ENCODE measurements around the gene HS3ST6.

Gene HS3ST6

GRCh38 chr16:1914988-1915387 lies 3.2 kb downstream of the HS3ST6 start:
- no peak overlapping the region for H3K27ac Mint-ChIP-seq
- peaks cover 58% of the 10 kb centered on the region for H3K27me3 Mint-ChIP-seq (ENCODE audit: low read depth)
- no peak overlapping the region for H3K4me3 Mint-ChIP-seq
- H3K4me1 Mint-ChIP-seq = no peaks in the 10 kb centered on the region
- no peaks in the 10 kb centered on the region for H3K9me3 Mint-ChIP-seq
- no peaks in the 10 kb centered on the region for H3K36me3 Mint-ChIP-seq (ENCODE audit: low read depth)
- TF ChIP-seq CTCF (IDR thresholded peaks at IDR 0.05; ENCODE audit: unreplicated experiment in 3 of 3) = no peak

- peaks cover 50% of the 10 kb centered on the region for H3K27me3 Mint-ChIP-seq (ENCODE audit: low read depth)
Observed at GRCh38 chr16:1914084-1914608, 4.1 kb downstream of the HS3ST6 start.

DNA sequence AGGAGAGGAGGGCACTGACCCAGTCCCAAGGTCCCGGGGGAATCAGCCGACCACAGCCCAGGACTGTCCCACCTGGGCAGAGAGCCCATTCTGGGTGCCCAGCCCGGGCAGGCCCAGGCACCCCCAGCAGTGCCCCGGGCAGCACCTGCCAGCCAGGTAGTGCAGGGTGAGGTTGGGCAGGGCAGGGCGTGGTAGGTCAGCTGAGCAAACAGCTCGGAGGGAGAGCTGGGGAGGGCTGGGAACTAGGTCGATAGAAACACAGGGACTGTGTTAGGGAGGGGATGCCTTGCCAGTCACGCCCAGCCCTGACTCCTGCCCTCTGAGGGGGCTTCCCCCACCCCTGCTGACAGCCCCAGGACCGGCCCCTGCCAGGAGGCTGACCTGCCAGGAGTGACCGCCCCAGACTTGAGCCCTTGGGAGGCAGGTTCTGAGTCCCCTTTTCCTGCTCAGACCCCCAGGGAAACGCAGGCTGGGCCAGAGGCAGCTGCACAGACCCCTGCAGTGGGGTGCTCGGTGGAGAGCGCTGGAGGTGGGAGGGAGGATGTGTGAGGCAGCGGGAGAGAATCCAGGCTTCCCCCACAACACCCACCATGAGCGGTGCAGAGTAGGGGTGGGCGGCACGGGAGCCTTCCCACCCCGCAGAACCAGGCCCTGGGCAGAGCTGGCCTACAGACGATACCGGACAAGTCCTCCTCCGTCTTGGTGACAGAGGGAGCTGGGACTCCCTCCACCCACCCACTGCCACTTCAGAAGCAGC lies 4.7 kb downstream of the HS3ST6 start:
- no peak overlapping the region for H3K4me3 Mint-ChIP-seq
- no peak for TF ChIP-seq CTCF (IDR thresholded peaks at IDR 0.05; ENCODE audit: unreplicated experiment in 3 of 3)
- H3K27ac Mint-ChIP-seq = no peak overlapping the region
- no peaks in the 10 kb centered on the region for H3K9me3 Mint-ChIP-seq
- H3K4me1 Mint-ChIP-seq = peaks cover 4% of the 10 kb centered on the region
- peaks cover 48% of the 10 kb centered on the region for H3K27me3 Mint-ChIP-seq (ENCODE audit: low read depth)
- H3K36me3 Mint-ChIP-seq (ENCODE audit: low read depth) = no peaks in the 10 kb centered on the region

More at GRCh38 chr16:1914084-1914608, 4.1 kb downstream of the HS3ST6 start:
- Mint-ChIP-seq H3K4me3 (no peak overlapping the region), H3K36me3 (ENCODE audit: low read depth) (no peaks in the 10 kb centered on the region), H3K9me3 (no peaks in the 10 kb centered on the region), H3K27ac (no peak overlapping the region), H3K4me1 (no peaks in the 10 kb centered on the region)
- TF ChIP-seq CTCF (IDR thresholded peaks at IDR 0.05; ENCODE audit: unreplicated experiment in 3 of 3) = no peak

DNA sequence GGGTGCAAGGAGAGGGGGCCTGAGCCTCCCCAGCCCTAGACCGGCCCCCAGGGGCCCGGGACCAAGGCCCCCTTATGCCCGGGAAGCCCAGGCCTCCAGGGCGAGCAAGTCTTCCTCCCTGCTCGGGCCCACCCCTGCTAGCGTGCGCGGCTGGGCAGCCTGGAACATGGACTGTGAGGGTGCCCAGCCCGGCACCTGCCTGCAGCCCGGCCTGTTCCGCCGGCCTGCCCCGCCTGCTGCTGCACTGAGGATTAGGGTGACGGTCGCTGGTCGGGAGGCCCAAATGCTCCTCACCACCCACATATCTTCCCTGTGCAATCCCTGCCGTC lies 6.0 kb downstream of the HS3ST6 start:
- Mint-ChIP-seq H3K36me3 (ENCODE audit: low read depth) (no peaks in the 10 kb centered on the region), H3K4me3 (no peak overlapping the region), H3K4me1 (peaks cover 5% of the 10 kb centered on the region), H3K27ac (no peak overlapping the region), H3K27me3 (ENCODE audit: low read depth) (peaks cover 43% of the 10 kb centered on the region), H3K9me3 (no peaks in the 10 kb centered on the region)
- TF ChIP-seq CTCF (IDR thresholded peaks at IDR 0.05; ENCODE audit: unreplicated experiment in 3 of 3) = no peak

- Mint-ChIP-seq H3K4me1 (peaks cover 5% of the 10 kb centered on the region), H3K27ac (no peak overlapping the region), H3K4me3 (no peak overlapping the region), H3K9me3 (no peaks in the 10 kb centered on the region), H3K36me3 (ENCODE audit: low read depth) (no peaks in the 10 kb centered on the region), H3K27me3 (ENCODE audit: low read depth) (peaks cover 38% of the 10 kb centered on the region)
- no peak for TF ChIP-seq CTCF (IDR thresholded peaks at IDR 0.05; ENCODE audit: unreplicated experiment in 3 of 3)
Observed at GRCh38 chr16:1911467-1912214, 6.6 kb downstream of the HS3ST6 start.

Measured in nephron (organoid).